Endothelial cell of umbilical vein (primary cell): Measurements from ENCODE around the gene PBLD. TPM values are rescaled to one million over a fixed set of nuclear protein-coding genes. Genes with fewer than 3 reads are reported as not detected.

Experiments
- BruUV-seq: library from RNA; stranded (reverse); fragments of 400-500 nt; replicated peaks from 2 replicates; lab custom pipeline; 2021; lab: Mats Ljungman, UMichigan
- CTCF ChIA-PET: fragments of 300-600, 350-600 bp; sonication (Branson Sonifier 250); formaldehyde crosslinking; loops from one replicate; lab custom pipeline; 2021; ENCODE audit warnings: antibody characterized with exemption, inconsistent platforms; lab: Charles Lee
- POLR2A ChIA-PET: fragments of 300-600, 350-600 bp; sonication (Branson Sonifier 250); formaldehyde crosslinking; loops from one replicate; lab custom pipeline; 2021; ENCODE audit warnings: antibody characterized with exemption, inconsistent platforms; lab: Charles Lee
- DNase-seq: peaks from one replicate; pipeline ENCODE4 v3.0.0-alpha.2; 2011; ENCODE audit warnings: low read depth, low spot score
- FAIRE-seq: peaks from 2 replicates; lab custom pipeline; 2011; peaks lifted over from hg19 to GRCh38; lab: Jason Lieb, UNC
- H2AFZ ChIP-seq: 2 replicates; pipeline ENCODE4 v1.6.0; 2012; ENCODE audit warnings: low read depth, low read length, control low read depth, inconsistent platforms
- H3K27ac ChIP-seq: 2 replicates; pipeline ENCODE4 v1.5.1; 2011; ENCODE audit warnings: low read depth, mild to moderate bottlenecking, control low read depth, low read length, moderate library complexity; ENCODE audit not compliant: insufficient read depth
- H3K27me3 ChIP-seq, 2 experiments: 2 replicates each; pipeline versions ENCODE4 v1.6.0 to v1.6.1; 2011; ENCODE audit warnings: low read length in 2 of 2, mixed read lengths in 1 of 2; ENCODE audit not compliant: control insufficient read depth in 2 of 2, insufficient read depth in 2 of 2
- H3K36me3 ChIP-seq, 2 experiments: 2 replicates in 1 of 2; 3 replicates in 1 of 2; pipeline ENCODE4 v1.5.1; 2011; ENCODE audit warnings: low read length in 2 of 2, mild to moderate bottlenecking in 1 of 2, moderate library complexity in 1 of 2; ENCODE audit not compliant: control insufficient read depth in 2 of 2, insufficient read depth in 2 of 2; ENCODE audit errors: extremely low read depth in 1 of 2
- H3K4me1 ChIP-seq: 3 replicates; pipeline ENCODE4 v1.5.1; 2011; ENCODE audit warnings: mild to moderate bottlenecking, low read length; ENCODE audit not compliant: control insufficient read depth, insufficient read depth; ENCODE audit errors: extremely low read depth
- H3K4me2 ChIP-seq: 2 replicates; pipeline ENCODE4 v1.6.1; 2011; ENCODE audit warnings: low read length, control low read depth, mixed read lengths; ENCODE audit not compliant: insufficient read depth
- H3K4me3 ChIP-seq, 3 experiments: fragments of 200-600 bp in 1 of 3; sonication (generic), shearing (Covaris generic) in 1 of 3; replicated peaks in 1 of 3; 2 replicates each; pipeline ENCODE4 v1.5.1; 2011 to 2016; ENCODE audit warnings: control low read depth in 3 of 3, low read length in 3 of 3, mild to moderate bottlenecking in 2 of 3, inconsistent platforms in 1 of 3, low read depth in 1 of 3, moderate library complexity in 1 of 3; ENCODE audit not compliant: insufficient read depth in 1 of 3
- H3K79me2 ChIP-seq: 2 replicates; pipeline ENCODE4 v1.6.0; 2012; ENCODE audit warnings: low read length, inconsistent platforms; ENCODE audit not compliant: control insufficient read depth, insufficient read depth
- H3K9ac ChIP-seq: replicated peaks from 2 replicates; pipeline ENCODE3; 2011; ENCODE audit warnings: low read length, control low read depth; ENCODE audit not compliant: insufficient read depth; ENCODE audit errors: extremely low read depth
- H3K9me1 ChIP-seq: replicated peaks from 3 replicates; pipeline ENCODE4 v1.6.0; 2011; ENCODE audit warnings: mild to moderate bottlenecking, low read length; ENCODE audit not compliant: control insufficient read depth, insufficient read depth; ENCODE audit errors: extremely low read depth
- H3K9me3 ChIP-seq: replicated peaks from 2 replicates; pipeline ENCODE4 v1.5.1; 2012; ENCODE audit warnings: low read length, inconsistent platforms; ENCODE audit not compliant: control insufficient read depth, insufficient read depth
- H4K20me1 ChIP-seq: replicated peaks from 2 replicates; pipeline ENCODE3; 2011; ENCODE audit warnings: mild to moderate bottlenecking, low read length; ENCODE audit not compliant: control insufficient read depth, insufficient read depth; ENCODE audit errors: extremely low read depth
- EZH2 ChIP-seq: IDR thresholded peaks from 2 replicates; pipeline ENCODE4 v1.6.1; 2012; ENCODE audit warnings: borderline replicate concordance, low read depth, mild to moderate bottlenecking, moderate library complexity, low read length, inconsistent platforms; ENCODE audit not compliant: severe bottlenecking
- FOS ChIP-seq: IDR thresholded peaks from 2 replicates; pipeline ENCODE4 v1.6.1; 2011; ENCODE audit warnings: mild to moderate bottlenecking, low read length, moderate library complexity, borderline replicate concordance; ENCODE audit not compliant: insufficient read depth
- GATA2 ChIP-seq: IDR thresholded peaks from 2 replicates; pipeline ENCODE4 v1.7.0; 2011; ENCODE audit warnings: low read depth, mild to moderate bottlenecking, moderate library complexity, mixed read lengths, low read length; ENCODE audit not compliant: insufficient read length, insufficient read depth
- JUN ChIP-seq: IDR thresholded peaks from 2 replicates; pipeline ENCODE4 v1.6.1; 2011; ENCODE audit warnings: borderline replicate concordance, low read depth; ENCODE audit not compliant: insufficient read length, insufficient read depth
- MYC ChIP-seq: IDR thresholded peaks from one replicate; pipeline ENCODE4 v1.6.1; 2011; ENCODE audit warnings: mild to moderate bottlenecking, low read depth, low read length
- POLR2A ChIP-seq: IDR thresholded peaks from 2 replicates; pipeline ENCODE4 v1.6.1; 2012; ENCODE audit warnings: low read depth, mild to moderate bottlenecking, control low read depth, low read length
- POLR2AphosphoS5 ChIP-seq: IDR thresholded peaks from 2 replicates; pipeline ENCODE4 v1.6.1; 2012; ENCODE audit warnings: low read depth, mild to moderate bottlenecking, control low read depth, low read length, moderate library complexity; ENCODE audit not compliant: insufficient read depth
- dilution Hi-C: fragments of 300-500 bp; cut with MboI; formaldehyde crosslinking; loops from one replicate; pipeline ENCODE4 v1.15.0; 2019; ENCODE audit warnings: low sequenced_read_pairs; ENCODE audit not compliant: extremely low pct_ligation_motif_present
- intact Hi-C: fragments of 100-400 bp; cut with micrococcal nuclease; formaldehyde crosslinking; loops from one replicate; pipeline ENCODE4 v1.10.0; 2022
- polyA plus RNA-seq, 4 experiments: library from polyadenylated mRNA; depleted of rRNA in 3 of 4; stranded (reverse) in 3 of 4; unstranded in 1 of 4; fragments of >200 nt; gene quantifications; 2 replicates each; pipeline versions ENCODE4 v1.2.1 to v1.2.3, GENCODE V29; 2011 to 2012; ENCODE audit warnings: missing spikeins in 1 of 4
- total RNA-seq: library from RNA; stranded (reverse); gene quantifications from 2 replicates; pipeline ENCODE4 v1.2.3, GENCODE V29; 2021
- TF ChIP-seq, protein P1 (sequence below): IDR thresholded peaks from 2 replicates; pipeline ENCODE4 v1.6.1; 2011; ENCODE audit not compliant: insufficient read depth, insufficient read length
- TF ChIP-seq, protein P2 (sequence below), 2 donors: IDR thresholded peaks; 1 replicate in 1 of 2; 2 replicates in 1 of 2; pipeline ENCODE4 v1.5.1; 2011; ENCODE audit warnings: low read length in 2 of 2, mild to moderate bottlenecking in 2 of 2, moderate library complexity in 2 of 2, control low read depth in 1 of 2, inconsistent platforms in 1 of 2, low read depth in 1 of 2; ENCODE audit not compliant: insufficient read depth in 1 of 2; ENCODE audit errors: extremely low read depth in 1 of 2

Gene PBLD
- total and polyA plus RNA-seq, 2 donors (not counting 3 experiments of a cell fraction or from before 2014, with no cell fraction given) = 1.5 to 5.1 TPM

DNA sequence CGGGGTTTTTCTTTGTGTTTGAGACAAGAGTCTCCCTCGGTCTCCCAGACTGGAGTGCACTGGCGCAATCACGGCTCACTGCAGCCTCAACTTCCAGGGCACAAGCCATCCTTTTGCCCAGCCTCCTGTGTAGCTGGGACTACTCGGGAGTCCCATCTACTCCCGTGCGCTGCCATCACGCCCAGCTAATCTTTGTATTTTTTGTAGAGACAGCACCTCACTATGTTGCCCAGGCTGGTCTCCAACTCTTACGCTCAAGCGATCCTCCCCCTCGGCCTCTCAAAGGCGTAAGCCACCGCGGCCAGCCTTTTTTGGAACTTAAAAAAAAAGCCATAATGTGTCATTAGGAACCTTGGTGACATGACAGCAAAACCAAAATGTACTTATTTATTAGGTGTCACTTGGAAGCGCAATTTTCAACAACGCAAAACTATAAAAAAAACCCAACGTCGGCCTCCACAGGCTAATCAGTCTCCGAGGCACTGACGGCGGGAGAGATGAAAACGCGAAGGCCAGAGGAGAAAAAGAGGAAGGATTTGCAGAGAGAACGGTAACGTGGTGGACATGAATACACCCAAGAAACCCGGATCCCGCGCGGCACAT, 1.8 kb downstream of the PBLD start:
- peak overlapping the region; percentile 18 to 100 (median 95) for H3K4me3 ChIP-seq
- H3K27me3 ChIP-seq = no peaks in the 10 kb centered on the region
- FAIRE-seq = no peak
- peak overlapping the region; percentile 99 for H3K9ac ChIP-seq
- H3K9me1 ChIP-seq = no peaks in the 10 kb centered on the region
- intact Hi-C loops = loop anchor here (1.0 to 2.0 kb wide), 3 partner anchors 256 to 447 kb away; partner anchors contain the start of genes CCAR1, HERC4 and SIRT1
- dilution Hi-C loops = no loop called here
- ChIA-PET POLR2A (interaction anchor here (0.5 to 1.2 kb wide), 2 partner anchors 100 to 638 kb away, joined by 3 read pairs; no protein-coding TSS in a partner anchor), CTCF (interaction anchor here (1.2 to 3.5 kb wide), 3 partner anchors 17 to 248 kb away, joined by 3 to 21 read pairs (median 12); no protein-coding TSS in a partner anchor)
- no TSS peak for BruUV-seq
- peak overlapping the region; percentile 68 for H3K4me2 ChIP-seq
- peaks cover 41% of the 10 kb centered on the region for H3K79me2 ChIP-seq
- H2AFZ ChIP-seq = peak overlapping the region; percentile 76
- H4K20me1 ChIP-seq = peaks cover 13% of the 10 kb centered on the region
- H3K27ac ChIP-seq = peak overlapping the region; percentile 91
- DNase-seq = no peak
- peaks cover 8% of the 10 kb centered on the region for H3K4me1 ChIP-seq
- no peaks in the 10 kb centered on the region for H3K36me3 ChIP-seq
- TF ChIP-seq GATA2 = no peak
- H3K9me3 ChIP-seq = no peaks in the 10 kb centered on the region

DNA sequence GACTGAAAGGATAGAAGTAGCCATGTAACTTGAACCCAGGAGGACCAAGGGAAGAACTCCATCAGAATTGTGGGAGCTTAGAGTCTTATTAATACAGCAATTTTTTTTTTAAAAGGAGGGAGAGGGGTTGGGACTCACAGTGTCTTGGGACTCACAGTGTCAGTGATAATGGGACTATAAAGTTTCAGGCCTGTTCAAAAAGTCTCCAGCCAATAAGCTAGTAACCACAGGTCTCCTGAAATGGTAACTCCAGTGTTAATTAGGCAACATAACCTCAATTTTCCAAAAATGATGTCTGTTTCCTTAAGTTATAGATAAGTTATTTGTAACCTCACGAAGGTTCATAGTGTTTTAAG, 3.2 kb downstream of the PBLD start:
- FAIRE-seq = no peak

More for the DNA sequence above, 3.2 kb downstream of the PBLD start:
- no peak overlapping the region for H3K9ac ChIP-seq
- BruUV-seq = no TSS peak
- dilution Hi-C loops (no loop called here), intact Hi-C loops (no loop called here)
- DNase-seq = no peak
- H3K79me2 ChIP-seq = peaks cover 26% of the 10 kb centered on the region
- POLR2A ChIA-PET = no interaction called here
- no peak overlapping the region for H2AFZ ChIP-seq
- H3K9me3 ChIP-seq = no peaks in the 10 kb centered on the region
- no peak overlapping the region for H3K4me3 ChIP-seq
- H3K9me1 ChIP-seq = no peaks in the 10 kb centered on the region
- H3K36me3 ChIP-seq = no peaks in the 10 kb centered on the region
- no peaks in the 10 kb centered on the region for H3K4me1 ChIP-seq
- TF ChIP-seq, protein P1, sequence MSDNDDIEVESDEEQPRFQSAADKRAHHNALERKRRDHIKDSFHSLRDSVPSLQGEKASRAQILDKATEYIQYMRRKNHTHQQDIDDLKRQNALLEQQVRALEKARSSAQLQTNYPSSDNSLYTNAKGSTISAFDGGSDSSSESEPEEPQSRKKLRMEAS = no peak
- TF ChIP-seq EZH2 = no peak
- TF ChIP-seq POLR2A = no peak
- TF ChIP-seq, protein P2, sequence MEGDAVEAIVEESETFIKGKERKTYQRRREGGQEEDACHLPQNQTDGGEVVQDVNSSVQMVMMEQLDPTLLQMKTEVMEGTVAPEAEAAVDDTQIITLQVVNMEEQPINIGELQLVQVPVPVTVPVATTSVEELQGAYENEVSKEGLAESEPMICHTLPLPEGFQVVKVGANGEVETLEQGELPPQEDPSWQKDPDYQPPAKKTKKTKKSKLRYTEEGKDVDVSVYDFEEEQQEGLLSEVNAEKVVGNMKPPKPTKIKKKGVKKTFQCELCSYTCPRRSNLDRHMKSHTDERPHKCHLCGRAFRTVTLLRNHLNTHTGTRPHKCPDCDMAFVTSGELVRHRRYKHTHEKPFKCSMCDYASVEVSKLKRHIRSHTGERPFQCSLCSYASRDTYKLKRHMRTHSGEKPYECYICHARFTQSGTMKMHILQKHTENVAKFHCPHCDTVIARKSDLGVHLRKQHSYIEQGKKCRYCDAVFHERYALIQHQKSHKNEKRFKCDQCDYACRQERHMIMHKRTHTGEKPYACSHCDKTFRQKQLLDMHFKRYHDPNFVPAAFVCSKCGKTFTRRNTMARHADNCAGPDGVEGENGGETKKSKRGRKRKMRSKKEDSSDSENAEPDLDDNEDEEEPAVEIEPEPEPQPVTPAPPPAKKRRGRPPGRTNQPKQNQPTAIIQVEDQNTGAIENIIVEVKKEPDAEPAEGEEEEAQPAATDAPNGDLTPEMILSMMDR (IDR thresholded peaks at IDR 0.05; ENCODE audit: extremely low read depth in 1 of 2, insufficient read depth in 1 of 2, low read depth in 1 of 2, low read length in 2 of 2) = no peak
- TF ChIP-seq GATA2 = no peak
- no peak for TF ChIP-seq POLR2AphosphoS5
- TF ChIP-seq MYC = no peak
- TF ChIP-seq FOS = no peak
- no peak for TF ChIP-seq JUN
- CTCF ChIA-PET = interaction anchor here (1.2 kb wide), 2 partner anchors 19 to 117 kb away, joined by 3 to 5 read pairs; no protein-coding TSS in a partner anchor
- peaks cover 2% of the 10 kb centered on the region for H4K20me1 ChIP-seq
- H3K27ac ChIP-seq = no peak overlapping the region
- H3K4me2 ChIP-seq = no peak overlapping the region
- H3K27me3 ChIP-seq = no peaks in the 10 kb centered on the region
